K562 (cell line): ENCODE measurements around the gene CLCNKA. TPM values are rescaled to one million over a fixed set of nuclear protein-coding genes. Genes with fewer than 3 reads are reported as not detected.

Source experiments
- ATAC-seq: fragments of 200-7000 bp; cut with Tn5 transposase; 3 replicates; pipeline ENCODE4 v1.9.1; 2020; ENCODE audit warnings: moderate library complexity
- BruUV-seq: library from RNA; stranded (reverse); fragments of 400-500 nt; replicated peaks from 2 replicates; lab custom pipeline; 2021; lab: Mats Ljungman, UMichigan
- CTCF ChIA-PET: fragments of 300-600 bp; formaldehyde crosslinking; extraction: SDS; loops from one replicate; lab custom pipeline; 2021; ENCODE audit warnings: low intra/inter-chr PET ratio; lab: Yijun Ruan, JAX
- POLR2A ChIA-PET: fragments of 300-600, 350-650 bp; sonication (Branson Sonifier 250); formaldehyde crosslinking; extraction: SDS; loops from one replicate; lab custom pipeline; 2021; ENCODE audit warnings: antibody characterized with exemption, inconsistent platforms; lab: Yijun Ruan, JAX
- DNase-seq, 4 experiments: peaks; one replicate each; pipeline versions ENCODE4 v3.0.0 to v3.0.0-alpha.2; 2011 to 2018; ENCODE audit warnings: low spot score in 3 of 4, mixed read lengths in 3 of 4; ENCODE audit errors: extremely low read depth in 1 of 4
- FAIRE-seq: peaks from 2 replicates; lab custom pipeline; 2011; peaks lifted over from hg19 to GRCh38; lab: Jason Lieb, UNC
- H2AFZ ChIP-seq: 2 replicates; pipeline ENCODE4 v1.6.0; 2011; ENCODE audit warnings: low read depth, low read length, control low read depth, inconsistent platforms
- H3K27ac ChIP-seq: fragments of 200-600 bp; 3 replicates; pipeline ENCODE4 v1.8.0; 2011; ENCODE audit warnings: low read depth, mild to moderate bottlenecking, control low read depth, inconsistent platforms, low read length, moderate library complexity, mixed read lengths; ENCODE audit errors: extremely low read depth
- H3K27me3 ChIP-seq, 2 experiments: fragments of 300-600 bp in 1 of 2; 2 replicates in 1 of 2; 3 replicates in 1 of 2; pipeline versions ENCODE4 v1.6.0 to v1.8.0; 2011; ENCODE audit warnings: inconsistent platforms in 2 of 2, low read length in 2 of 2, mild to moderate bottlenecking in 1 of 2, mixed read lengths in 1 of 2, moderate library complexity in 1 of 2; ENCODE audit not compliant: control insufficient read depth in 2 of 2, insufficient read depth in 2 of 2
- H3K36me3 ChIP-seq: fragments of 300-600 bp; 3 replicates; pipeline ENCODE4 v1.8.0; 2011; ENCODE audit warnings: mild to moderate bottlenecking, low read length, inconsistent platforms; ENCODE audit not compliant: control insufficient read depth, insufficient read depth
- H3K4me1 ChIP-seq, 2 experiments: fragments of 200-600 bp in 1 of 2; replicated peaks in 1 of 2; 2 replicates in 1 of 2; 3 replicates in 1 of 2; pipeline versions ENCODE4 v1.5.1 to v1.8.0; 2011; ENCODE audit warnings: inconsistent platforms in 2 of 2, low read length in 2 of 2, mild to moderate bottlenecking in 1 of 2, mixed read lengths in 1 of 2, moderate library complexity in 1 of 2; ENCODE audit not compliant: control insufficient read depth in 2 of 2, insufficient read depth in 2 of 2
- H3K4me2 ChIP-seq: 2 replicates; pipeline ENCODE4 v1.6.1; 2011; ENCODE audit warnings: low read length, control low read depth, inconsistent platforms, mixed read lengths; ENCODE audit not compliant: insufficient read depth
- H3K4me3 ChIP-seq: fragments of 200-600 bp; sonication (generic), shearing (Covaris generic); 2 replicates; pipeline ENCODE4 v1.5.1; 2016; ENCODE audit warnings: control low read depth, inconsistent platforms
- H3K79me2 ChIP-seq: fragments of 200-600 bp; 3 replicates; pipeline ENCODE4 v1.8.0; 2011; ENCODE audit warnings: low read length, inconsistent platforms; ENCODE audit not compliant: control insufficient read depth, insufficient read depth
- H3K9ac ChIP-seq, 2 experiments: 2 replicates each; pipeline versions ENCODE4 v1.6.0 to v1.6.1; 2011; ENCODE audit warnings: low read depth in 2 of 2, low read length in 2 of 2, control low read depth in 1 of 2, inconsistent platforms in 1 of 2, mild to moderate bottlenecking in 1 of 2, mixed read lengths in 1 of 2; ENCODE audit not compliant: insufficient read depth in 1 of 2
- H3K9me1 ChIP-seq: one replicate; pipeline ENCODE4 v1.6.0; 2011; ENCODE audit warnings: inconsistent platforms, mild to moderate bottlenecking, low read length, moderate library complexity; ENCODE audit not compliant: control insufficient read depth, insufficient read depth
- H3K9me3 ChIP-seq: replicated peaks from 2 replicates; pipeline ENCODE4 v1.5.1; 2011; ENCODE audit warnings: low read depth, low read length, inconsistent platforms; ENCODE audit not compliant: control insufficient read depth, insufficient read depth
- H4K20me1 ChIP-seq: replicated peaks from 2 replicates; pipeline ENCODE4 v1.6.1; 2011; ENCODE audit warnings: low read length, inconsistent platforms, mixed read lengths; ENCODE audit not compliant: control insufficient read depth, insufficient read depth
- GATAD2A ChIP-seq: fragments of 450-650 bp; IDR thresholded peaks from 2 replicates; pipeline ENCODE4 v1.6.1; 2017
- NFIC ChIP-seq: fragments of 450-650 bp; IDR thresholded peaks from 2 replicates; pipeline ENCODE4 v1.6.1; 2017; ENCODE audit warnings: mild to moderate bottlenecking, inconsistent platforms
- ZBTB7A ChIP-seq: IDR thresholded peaks from 2 replicates; pipeline ENCODE4 v1.6.1; 2011; ENCODE audit warnings: low read depth, mild to moderate bottlenecking, low read length, moderate library complexity, borderline replicate concordance; ENCODE audit not compliant: control insufficient read depth
- ZNF134 ChIP-seq: fragments of 250-450 bp; sonication (Bioruptor Pico); conservative IDR thresholded peaks from 2 replicates; pipeline ENCODE4 v1.4.0; 2020
- WGBS: fragments of 100-300 bp; shearing (Covaris generic); methylation state at CpG from one replicate; pipeline ENCODE4 v1.1.6; 2016; ENCODE audit warnings: low coverage, mixed read lengths; ENCODE audit not compliant: insufficient coverage; ENCODE audit errors: missing lambda C conversion rate; 5-methylcytosine and 5-hydroxymethylcytosine counted together
- in situ Hi-C: fragments of 300-500 bp; cut with MboI; formaldehyde crosslinking; loops from 4 replicates; pipeline ENCODE4 v1.15.0; 2018; ENCODE audit warnings: inconsistent platforms, mixed read lengths
- intact Hi-C: fragments of 100-400 bp; cut with micrococcal nuclease; formaldehyde crosslinking; loops from 2 replicates; pipeline ENCODE4 v1.14.2; 2022
- polyA plus RNA-seq, 8 experiments: library from polyadenylated mRNA; depleted of rRNA in 4 of 8; stranded (reverse) in 5 of 8; unstranded in 3 of 8; fragments of >200 nt; fragmentation: Nextera tagmentation in 2 of 8; fragmentation: Illumina TruSeq in 1 of 8; extraction: Ambion mirVana in 2 of 8; extraction: Trizol in 1 of 8; gene quantifications; 2 replicates each; pipeline versions ENCODE4 v1.2.1 to v1.2.3, GENCODE V29; 2011 to 2014; ENCODE audit warnings: inconsistent platforms in 1 of 8, missing spikeins in 1 of 8
- total RNA-seq, 7 experiments: library from RNA; depleted of rRNA in 6 of 7; stranded (reverse); fragments of >200 nt in 6 of 7; fragmentation: Illumina TruSeq in 2 of 7; extraction: Trizol in 2 of 7; gene quantifications; 2 replicates each; pipeline versions ENCODE4 v1.2.1 to v1.2.3, GENCODE V29; 2011 to 2021; ENCODE audit warnings: low replicate concordance in 1 of 7

CLCNKA gene
- total and polyA plus RNA-seq, 9 of the 15 experiments (the other 6 are each of a cell fraction or from before 2014, with no cell fraction given), result 0.03 to 0.37 (median 0.10) TPM; not detected in 3

DNA sequence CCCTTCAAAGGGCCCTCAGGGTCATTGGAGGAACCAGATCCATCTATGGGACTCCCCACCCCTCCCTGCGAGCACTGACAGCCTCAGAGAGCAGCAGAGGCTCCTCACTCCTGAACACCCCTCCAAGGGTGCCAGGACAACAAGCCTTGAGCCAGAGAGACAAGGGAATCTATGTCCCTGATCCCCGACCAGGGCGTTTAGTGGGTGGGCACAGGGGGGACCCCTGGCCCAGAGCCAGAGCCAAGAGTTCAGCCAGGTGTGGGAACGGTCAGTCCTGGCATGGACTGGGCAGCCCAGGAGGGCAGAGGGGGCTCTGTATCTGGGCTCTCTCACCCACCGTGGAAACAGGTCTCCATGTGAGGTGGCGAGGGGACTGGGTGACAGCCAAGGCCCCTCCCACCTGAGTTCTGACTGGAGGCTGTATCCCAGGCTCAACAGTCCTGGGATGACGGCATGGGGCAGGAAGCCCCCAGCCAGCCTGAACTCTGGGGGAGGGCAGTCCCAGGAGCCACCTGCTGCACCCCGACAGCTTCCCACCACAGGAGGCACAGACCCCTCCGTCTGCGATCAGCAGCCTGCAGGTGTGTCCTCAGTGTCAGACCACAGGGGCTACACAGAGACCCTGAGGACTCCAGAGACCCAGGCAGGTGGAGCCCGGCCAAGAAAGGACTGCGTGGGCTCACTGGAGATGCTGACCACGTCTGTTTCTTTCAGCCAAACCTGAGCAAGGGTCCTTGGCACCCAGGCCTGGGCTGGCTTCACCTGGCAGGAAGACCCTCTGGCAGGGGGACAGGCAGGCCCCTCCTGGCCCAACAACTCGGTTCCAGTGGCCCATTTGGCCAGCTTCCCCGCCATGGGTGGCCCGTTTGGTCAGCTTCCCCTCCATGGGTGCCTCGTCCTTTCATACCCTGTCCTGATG is 29.0 kb upstream of the CLCNKA start:
- FAIRE-seq (no peak), ATAC-seq (no peak), DNase-seq (no peak)
- no peak overlapping the region for H3K9ac ChIP-seq
- peaks cover 0 to 30% of the 10 kb centered on the region in 2 experiments; a peak in 2 of 5 replicates for H3K4me1 ChIP-seq
- POLR2A ChIA-PET, result no interaction called here
- H4K20me1 ChIP-seq, result no peaks in the 10 kb centered on the region
- no peaks in the 10 kb centered on the region for H3K36me3 ChIP-seq
- BruUV-seq, result no TSS peak
- CTCF ChIA-PET, result no interaction called here
- no peak overlapping the region for H2AFZ ChIP-seq
- peak; percentile 33; the same call in 1 of the 2 replicates for TF ChIP-seq ZBTB7A
- no peak for TF ChIP-seq GATAD2A
- peak; percentile 54 for TF ChIP-seq NFIC
- TF ChIP-seq ZNF134 (CRISPR knock-in tag), result no peak
- H3K9me3 ChIP-seq, result no peaks in the 10 kb centered on the region
- H3K9me1 ChIP-seq, result no peaks in the 10 kb centered on the region
- H3K4me2 ChIP-seq, result no peak overlapping the region
- H3K27ac ChIP-seq, result no peak overlapping the region
- 20% methylated on average over 17 of the region's 17 CpGs for WGBS
- H3K27me3 ChIP-seq, result peaks cover 8 to 22% of the 10 kb centered on the region in 2 experiments; a peak in 3 of 5 replicates
- no peaks in the 10 kb centered on the region for H3K79me2 ChIP-seq
- no peak overlapping the region for H3K4me3 ChIP-seq
- intact Hi-C loops (loop anchor here (5.0 kb wide), 1 partner anchor 41 kb away; no protein-coding TSS in a partner anchor), in situ Hi-C loops (no loop called here)
